ENCODE measurements around the gene KLHL29. TPM values are rescaled to one million over a fixed set of nuclear protein-coding genes. Genes with fewer than 3 reads are reported as not detected.

KLHL29 gene
- polyA plus RNA-seq, 2 donors = 2.1 to 3.8 TPM

GRCh38 chr2:23565814-23566213 is 180.8 kb downstream of the KLHL29 start:
- 61 to 72% methylated on average over 6 of the region's 6 CpGs for WGBS, 2 donors

GRCh38 chr2:23566241-23567142 is 181.5 kb downstream of the KLHL29 start:
- Histone ChIP-seq H3K27ac (ENCODE audit: low read depth in 2 of 2, low read length in 1 of 2) (peak overlapping the region in 1 of 2 donors; percentile 78), H3K27me3 (ENCODE audit: control insufficient read depth in 1 of 2, insufficient read depth in 2 of 2, low read length in 2 of 2) (no peaks in the 10 kb centered on the region), H3K36me3 (ENCODE audit: control insufficient read depth in 2 of 2, insufficient read depth in 2 of 2, low read length in 1 of 2) (peaks cover 0 to 1% of the 10 kb centered on the region in 2 donors), H3K4me3 (ENCODE audit: low read depth in 1 of 2, low read length in 2 of 2) (no peak overlapping the region), H3K9me3 (ENCODE audit: control insufficient read depth in 2 of 2, insufficient read depth in 1 of 2, low read depth in 1 of 2, low read length in 1 of 2) (no peaks in the 10 kb centered on the region), H3K4me1 (ENCODE audit: control insufficient read depth in 2 of 2, insufficient read depth in 2 of 2, low read length in 1 of 2) (peaks cover 8 to 36% of the 10 kb centered on the region in 2 donors)
- 84 to 90% methylated on average over 6 of the region's 6 CpGs for WGBS, 2 donors

More at GRCh38 chr2:23565814-23566213, 180.8 kb downstream of the KLHL29 start:
- Histone ChIP-seq H3K36me3 (ENCODE audit: control insufficient read depth in 2 of 2, insufficient read depth in 2 of 2, low read length in 1 of 2) (peaks cover 0 to 2% of the 10 kb centered on the region in 2 donors), H3K27ac (ENCODE audit: low read depth in 2 of 2, low read length in 1 of 2) (peak overlapping the region in 1 of 2 donors; percentile 78), H3K4me3 (ENCODE audit: low read depth in 1 of 2, low read length in 2 of 2) (no peak overlapping the region), H3K9me3 (ENCODE audit: control insufficient read depth in 2 of 2, insufficient read depth in 1 of 2, low read depth in 1 of 2, low read length in 1 of 2) (no peaks in the 10 kb centered on the region), H3K4me1 (ENCODE audit: control insufficient read depth in 2 of 2, insufficient read depth in 2 of 2, low read length in 1 of 2) (peaks cover 8 to 34% of the 10 kb centered on the region in 2 donors), H3K27me3 (ENCODE audit: control insufficient read depth in 1 of 2, insufficient read depth in 2 of 2, low read length in 2 of 2) (no peaks in the 10 kb centered on the region)

- 88 to 92% methylated on average over 15 of the region's 15 CpGs for WGBS, 2 donors
These were observed 182.3 kb downstream of the KLHL29 start for GRCh38 chr2:23567161-23567756.

GRCh38 chr2:23568211-23568610 is 183.2 kb downstream of the KLHL29 start:
- Histone ChIP-seq H3K36me3 (ENCODE audit: control insufficient read depth in 2 of 2, insufficient read depth in 2 of 2, low read length in 1 of 2) (no peaks in the 10 kb centered on the region), H3K4me3 (ENCODE audit: low read depth in 1 of 2, low read length in 2 of 2) (no peak overlapping the region), H3K27ac (ENCODE audit: low read depth in 2 of 2, low read length in 1 of 2) (peak overlapping the region in 1 of 2 donors; percentile 63), H3K9me3 (ENCODE audit: control insufficient read depth in 2 of 2, insufficient read depth in 1 of 2, low read depth in 1 of 2, low read length in 1 of 2) (no peaks in the 10 kb centered on the region), H3K27me3 (ENCODE audit: control insufficient read depth in 1 of 2, insufficient read depth in 2 of 2, low read length in 2 of 2) (no peaks in the 10 kb centered on the region), H3K4me1 (ENCODE audit: control insufficient read depth in 2 of 2, insufficient read depth in 2 of 2, low read length in 1 of 2) (peaks cover 8 to 33% of the 10 kb centered on the region in 2 donors)
- 71 to 75% methylated on average over 2 of the region's 2 CpGs for WGBS, 2 donors

More at GRCh38 chr2:23567161-23567756, 182.3 kb downstream of the KLHL29 start:
- H3K9me3 ChIP-seq (ENCODE audit: control insufficient read depth in 2 of 2, insufficient read depth in 1 of 2, low read depth in 1 of 2, low read length in 1 of 2) = no peaks in the 10 kb centered on the region
- H3K27me3 ChIP-seq (ENCODE audit: control insufficient read depth in 1 of 2, insufficient read depth in 2 of 2, low read length in 2 of 2) = no peaks in the 10 kb centered on the region
- peaks cover 8 to 39% of the 10 kb centered on the region in 2 donors for H3K4me1 ChIP-seq (ENCODE audit: control insufficient read depth in 2 of 2, insufficient read depth in 2 of 2, low read length in 1 of 2)
- no peak overlapping the region for H3K4me3 ChIP-seq (ENCODE audit: low read depth in 1 of 2, low read length in 2 of 2)
- no peaks in the 10 kb centered on the region for H3K36me3 ChIP-seq (ENCODE audit: control insufficient read depth in 2 of 2, insufficient read depth in 2 of 2, low read length in 1 of 2)
- H3K27ac ChIP-seq (ENCODE audit: low read depth in 2 of 2, low read length in 1 of 2) = no peak overlapping the region

GRCh38 chr2:23568626-23569190 is 183.7 kb downstream of the KLHL29 start:
- peaks cover 8 to 28% of the 10 kb centered on the region in 2 donors for H3K4me1 ChIP-seq (ENCODE audit: control insufficient read depth in 2 of 2, insufficient read depth in 2 of 2, low read length in 1 of 2)
- H3K27me3 ChIP-seq (ENCODE audit: control insufficient read depth in 1 of 2, insufficient read depth in 2 of 2, low read length in 2 of 2) = no peaks in the 10 kb centered on the region
- H3K9me3 ChIP-seq (ENCODE audit: control insufficient read depth in 2 of 2, insufficient read depth in 1 of 2, low read depth in 1 of 2, low read length in 1 of 2) = no peaks in the 10 kb centered on the region
- 64 to 71% methylated on average over 3 of the region's 3 CpGs for WGBS, 2 donors
- no peak overlapping the region for H3K4me3 ChIP-seq (ENCODE audit: low read depth in 1 of 2, low read length in 2 of 2)
- H3K36me3 ChIP-seq (ENCODE audit: control insufficient read depth in 2 of 2, insufficient read depth in 2 of 2, low read length in 1 of 2) = no peaks in the 10 kb centered on the region
- H3K27ac ChIP-seq (ENCODE audit: low read depth in 2 of 2, low read length in 1 of 2) = peak overlapping the region; percentile 30 to 63

GRCh38 chr2:23569761-23570365 is 184.9 kb downstream of the KLHL29 start:
- H3K9me3 ChIP-seq (ENCODE audit: control insufficient read depth in 2 of 2, insufficient read depth in 1 of 2, low read depth in 1 of 2, low read length in 1 of 2) = no peaks in the 10 kb centered on the region
- H3K4me1 ChIP-seq (ENCODE audit: control insufficient read depth in 2 of 2, insufficient read depth in 2 of 2, low read length in 1 of 2) = peaks cover 0 to 17% of the 10 kb centered on the region in 2 donors
- H3K27me3 ChIP-seq (ENCODE audit: control insufficient read depth in 1 of 2, insufficient read depth in 2 of 2, low read length in 2 of 2) = no peaks in the 10 kb centered on the region
- WGBS, 2 donors = 53 to 72% methylated on average over 12 of the region's 12 CpGs
- H3K4me3 ChIP-seq (ENCODE audit: low read depth in 1 of 2, low read length in 2 of 2) = no peak overlapping the region
- no peaks in the 10 kb centered on the region for H3K36me3 ChIP-seq (ENCODE audit: control insufficient read depth in 2 of 2, insufficient read depth in 2 of 2, low read length in 1 of 2)
- peak overlapping the region in 1 of 2 donors; percentile 72 for H3K27ac ChIP-seq (ENCODE audit: low read depth in 2 of 2, low read length in 1 of 2)

GRCh38 chr2:23571085-23571484 is 186.1 kb downstream of the KLHL29 start:
- no peaks in the 10 kb centered on the region for H3K27me3 ChIP-seq (ENCODE audit: control insufficient read depth in 1 of 2, insufficient read depth in 2 of 2, low read length in 2 of 2)
- H3K9me3 ChIP-seq (ENCODE audit: control insufficient read depth in 2 of 2, insufficient read depth in 1 of 2, low read depth in 1 of 2, low read length in 1 of 2) = no peaks in the 10 kb centered on the region
- 87 to 94% methylated on average over 6 of the region's 6 CpGs for WGBS, 2 donors
- H3K4me3 ChIP-seq (ENCODE audit: low read depth in 1 of 2, low read length in 2 of 2) = no peak overlapping the region
- H3K27ac ChIP-seq (ENCODE audit: low read depth in 2 of 2, low read length in 1 of 2) = no peak overlapping the region
- H3K4me1 ChIP-seq (ENCODE audit: control insufficient read depth in 2 of 2, insufficient read depth in 2 of 2, low read length in 1 of 2) = peaks cover 0 to 16% of the 10 kb centered on the region in 2 donors
- no peaks in the 10 kb centered on the region for H3K36me3 ChIP-seq (ENCODE audit: control insufficient read depth in 2 of 2, insufficient read depth in 2 of 2, low read length in 1 of 2)

- H3K9me3 ChIP-seq (ENCODE audit: control insufficient read depth in 2 of 2, insufficient read depth in 1 of 2, low read depth in 1 of 2, low read length in 1 of 2) = no peaks in the 10 kb centered on the region
- H3K4me3 ChIP-seq (ENCODE audit: low read depth in 1 of 2, low read length in 2 of 2) = no peak overlapping the region
- H3K27me3 ChIP-seq (ENCODE audit: control insufficient read depth in 1 of 2, insufficient read depth in 2 of 2, low read length in 2 of 2) = no peaks in the 10 kb centered on the region
- H3K36me3 ChIP-seq (ENCODE audit: control insufficient read depth in 2 of 2, insufficient read depth in 2 of 2, low read length in 1 of 2) = no peaks in the 10 kb centered on the region
- no peak overlapping the region for H3K27ac ChIP-seq (ENCODE audit: low read depth in 2 of 2, low read length in 1 of 2)
- WGBS, 2 donors = 82 to 84% methylated on average over 12 of the region's 12 CpGs
- peaks cover 0 to 16% of the 10 kb centered on the region in 2 donors for H3K4me1 ChIP-seq (ENCODE audit: control insufficient read depth in 2 of 2, insufficient read depth in 2 of 2, low read length in 1 of 2)
These were observed 186.7 kb downstream of the KLHL29 start for GRCh38 chr2:23571527-23572282.
